NAMALWA (cell line): ENCODE results near the gene MAP2K5.

Source experiments
- DNase-seq: peaks from one replicate; pipeline ENCODE4 v3.0.0-alpha.2; 2015; ENCODE audit warnings: low spot score

Gene MAP2K5

DNA sequence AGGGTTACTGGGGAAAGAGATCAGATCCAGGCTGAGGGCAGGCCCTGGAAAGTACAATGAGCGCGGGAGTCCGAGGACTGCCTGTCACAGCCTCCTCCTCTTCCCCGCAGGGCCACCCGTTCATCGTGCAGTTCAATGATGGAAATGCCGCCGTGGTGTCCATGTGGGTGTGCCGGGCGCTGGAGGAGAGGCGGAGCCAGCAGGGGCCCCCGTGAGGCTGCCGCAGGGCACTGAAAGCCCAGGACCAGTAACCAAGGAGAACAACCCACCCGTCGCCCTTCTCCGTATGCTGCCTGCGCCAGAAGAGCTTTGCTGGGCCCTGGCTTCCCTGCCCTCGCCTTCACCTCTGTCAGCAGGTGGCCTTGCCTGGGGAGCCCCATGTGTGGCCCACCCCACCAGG lies 264.0 kb downstream of the MAP2K5 start:
- no peak for DNase-seq

DNA sequence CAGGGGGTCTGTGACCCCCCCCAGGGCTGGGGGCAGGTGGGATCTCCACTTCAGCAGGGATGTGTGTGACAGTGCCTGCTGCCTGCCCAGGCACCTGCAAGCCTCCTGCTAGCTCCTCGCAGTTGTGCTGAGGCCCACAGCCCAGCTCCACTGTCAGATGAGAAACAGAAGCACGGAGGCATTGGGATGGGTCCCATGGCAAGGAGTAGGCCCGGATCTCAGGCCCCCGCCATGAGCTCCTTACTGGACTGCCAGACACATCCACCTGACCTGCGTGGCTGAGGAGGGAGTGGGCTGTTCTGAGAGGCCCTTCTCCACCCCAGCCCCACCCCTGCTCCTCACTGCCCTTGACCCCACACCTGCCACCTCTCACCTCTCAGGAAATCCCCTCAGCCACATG lies 264.6 kb downstream of the MAP2K5 start:
- no peak for DNase-seq

DNA sequence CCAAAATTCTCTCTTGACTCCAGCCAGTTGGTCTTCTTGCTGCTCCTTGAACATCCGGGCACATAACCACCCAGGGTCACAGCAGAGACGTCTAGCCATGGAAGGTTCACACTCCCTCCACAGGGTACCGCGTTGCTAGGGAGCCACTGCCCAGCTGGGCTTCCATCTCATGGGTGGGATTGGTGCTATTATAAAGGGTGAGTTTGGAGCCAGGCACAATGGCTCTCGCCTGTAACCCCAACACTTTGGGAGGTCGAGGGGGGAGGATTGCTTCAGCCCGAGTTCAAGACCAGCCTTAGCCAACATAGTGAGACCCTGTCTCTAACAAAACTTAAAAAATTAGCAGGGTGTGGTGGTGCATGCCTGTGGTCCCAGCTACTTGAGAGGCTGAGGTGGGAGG lies 265.3 kb downstream of the MAP2K5 start:
- DNase-seq, result no peak

DNA sequence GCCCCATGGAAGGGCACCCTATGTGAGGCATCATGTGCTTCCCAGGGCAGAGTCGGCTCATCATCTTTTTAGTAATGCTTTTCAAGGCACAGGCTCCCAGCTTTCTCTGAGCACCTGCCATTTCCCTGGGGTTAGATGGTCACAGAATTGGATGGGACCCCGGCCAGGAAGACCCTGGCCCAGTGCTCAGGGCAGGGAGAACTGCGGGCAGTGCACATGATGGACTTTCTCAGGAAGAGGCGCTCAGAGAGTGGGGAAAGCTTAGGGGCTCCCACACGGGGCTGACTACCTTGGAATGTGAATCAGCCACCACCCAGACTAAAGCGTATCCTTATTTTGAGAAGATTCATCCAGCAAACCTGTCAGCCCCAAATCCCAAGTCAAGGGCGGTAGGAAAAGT lies 266.3 kb downstream of the MAP2K5 start:
- no peak for DNase-seq

DNA sequence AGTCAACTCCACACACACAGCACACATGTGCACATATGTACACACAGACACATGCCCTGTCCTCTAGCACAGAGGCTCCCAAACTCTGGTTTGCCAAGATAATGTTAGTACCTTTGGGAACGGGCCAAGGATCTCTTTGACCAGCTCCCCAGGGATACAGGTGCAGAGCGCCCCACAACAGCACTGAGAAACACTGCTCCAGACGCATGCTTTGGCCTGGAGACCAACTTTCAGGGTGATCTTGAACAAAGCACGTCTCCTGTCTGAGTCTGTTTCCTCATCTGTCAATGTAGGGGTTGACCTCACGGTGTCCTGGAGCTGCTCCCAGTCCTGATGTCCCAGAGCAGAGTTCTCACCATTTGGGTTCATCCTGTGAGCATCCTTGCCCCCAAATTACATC lies 266.9 kb downstream of the MAP2K5 start:
- no peak for DNase-seq

DNA sequence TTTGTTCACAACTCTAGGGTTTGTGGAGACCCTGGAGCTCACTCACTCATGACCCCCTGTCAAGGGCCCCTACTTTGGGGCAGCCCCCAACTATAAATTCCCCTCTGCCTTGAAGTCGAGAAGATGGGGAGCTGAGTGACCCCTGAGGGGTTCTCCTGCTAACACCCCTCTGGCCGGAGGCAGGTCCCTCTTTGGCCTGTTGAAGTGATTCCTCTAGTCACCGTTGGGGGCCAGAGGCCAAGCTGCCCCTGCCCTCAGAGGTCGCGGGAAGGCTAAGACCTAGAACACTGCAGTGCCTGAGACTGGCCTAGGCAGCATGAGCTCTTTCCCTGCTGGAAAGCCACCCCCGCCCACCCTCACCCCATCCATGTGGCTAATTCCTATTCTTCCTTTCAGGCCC lies 267.4 kb downstream of the MAP2K5 start:
- DNase-seq, result no peak

DNA sequence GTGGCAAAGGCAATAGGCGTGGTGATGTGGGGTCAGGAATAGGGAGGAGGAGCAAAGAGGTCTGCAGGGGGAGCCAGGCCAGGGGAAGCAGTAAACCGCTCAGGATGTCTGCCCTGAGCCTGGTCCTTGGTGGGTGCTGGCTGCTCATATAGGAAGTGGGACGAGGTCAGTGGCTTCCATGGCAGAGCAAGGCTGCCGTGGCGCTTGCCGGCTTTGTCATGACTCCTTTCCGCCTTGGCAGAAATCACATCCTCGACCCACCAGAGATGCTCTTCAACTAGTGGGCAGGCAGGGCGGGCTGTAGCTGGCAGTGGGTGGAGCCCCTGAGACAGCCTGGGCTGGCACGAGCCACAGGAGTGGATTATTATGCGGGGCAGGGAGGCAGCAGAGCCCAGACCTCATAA lies 269.7 kb downstream of the MAP2K5 start:
- DNase-seq, result no peak

DNA sequence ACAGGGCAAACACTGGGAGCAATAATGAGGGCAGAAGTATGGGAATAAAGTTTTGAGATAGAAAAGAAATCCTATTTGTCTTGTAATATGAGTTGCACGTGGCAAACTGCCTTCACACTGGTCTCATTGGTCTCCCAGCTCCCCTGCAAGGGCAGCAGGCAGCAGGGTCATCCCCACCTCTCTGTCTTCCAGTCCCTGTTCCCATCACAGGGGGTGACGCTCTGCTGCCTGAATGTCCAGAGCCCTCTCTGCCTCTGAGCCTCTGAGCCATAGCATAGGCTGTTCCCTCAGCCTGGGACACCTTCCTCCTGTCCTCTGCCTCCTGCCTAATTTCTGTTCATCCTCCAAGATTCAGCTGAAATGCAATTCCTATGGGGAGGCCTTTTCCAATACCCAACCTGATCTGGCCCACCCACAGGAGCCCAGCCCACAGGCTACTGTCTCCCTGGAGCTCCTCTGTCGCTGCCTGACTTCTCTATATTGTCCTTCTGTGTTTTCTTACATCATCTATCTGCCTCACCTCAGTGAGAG lies 270.7 kb downstream of the MAP2K5 start:
- no peak for DNase-seq

DNA sequence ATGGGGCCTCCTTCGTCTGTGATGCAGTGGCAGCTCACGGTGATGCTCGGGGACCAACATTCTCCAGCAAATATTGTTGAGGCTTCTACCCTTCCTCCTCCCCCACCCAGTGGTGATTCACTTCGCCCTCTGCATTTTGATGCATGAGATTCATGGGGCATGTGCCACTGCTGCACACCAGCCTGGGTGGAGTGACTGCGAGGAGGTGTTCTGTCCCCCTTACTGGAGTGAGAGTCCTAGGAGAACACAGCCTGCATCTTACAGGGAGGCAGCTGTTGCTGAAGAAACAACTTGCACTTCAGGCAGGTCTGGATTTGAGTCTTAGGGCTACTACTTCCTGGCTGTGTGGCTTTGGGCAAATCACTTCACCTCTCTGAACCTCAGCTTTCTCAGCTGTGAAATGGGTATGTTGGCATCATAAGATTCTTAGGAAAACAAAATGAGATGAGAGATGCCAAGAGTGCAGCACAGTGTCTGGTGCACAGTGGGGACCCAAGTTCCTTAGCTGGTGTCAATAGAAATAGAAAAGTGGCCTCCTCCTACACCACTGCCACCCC lies 272.6 kb downstream of the MAP2K5 start:
- no peak for DNase-seq

DNA sequence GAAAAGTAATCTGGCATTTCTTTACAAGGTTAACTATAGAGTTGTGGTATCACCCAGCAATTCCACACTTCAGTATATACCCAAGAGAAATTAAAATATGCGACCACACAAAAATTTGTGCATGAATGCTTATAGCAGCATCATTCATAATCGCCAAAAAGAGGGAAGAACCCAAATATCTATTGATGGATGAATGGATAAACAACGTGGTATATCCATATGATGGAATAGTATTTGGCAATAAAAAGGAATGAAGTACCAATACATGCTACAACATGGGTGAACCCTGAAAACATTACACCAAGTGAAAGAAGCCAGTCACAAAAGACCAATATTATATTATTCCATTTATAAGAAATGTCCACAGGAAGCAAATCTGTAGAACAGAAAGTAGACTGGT lies 274.2 kb downstream of the MAP2K5 start:
- no peak for DNase-seq

DNA sequence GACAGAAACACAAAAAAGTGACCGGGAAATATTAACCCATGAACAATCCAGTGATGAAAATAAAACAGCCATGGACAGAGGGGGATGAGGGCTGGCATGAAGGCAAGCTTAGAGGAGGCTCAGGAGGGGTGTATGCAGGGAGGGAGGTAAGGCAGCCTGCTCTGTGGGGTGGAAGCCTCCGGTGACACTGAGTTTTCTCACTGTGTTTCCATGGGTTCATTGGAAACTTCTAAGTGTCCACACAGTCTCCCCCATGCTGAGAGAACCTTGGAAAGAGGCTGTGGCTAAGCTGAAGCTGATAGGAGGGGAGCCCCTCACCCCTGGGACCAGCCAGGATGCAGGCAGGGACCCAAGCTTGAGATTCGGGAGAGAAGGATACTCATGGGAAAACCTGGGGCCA lies 276.0 kb downstream of the MAP2K5 start:
- DNase-seq, result no peak

DNA sequence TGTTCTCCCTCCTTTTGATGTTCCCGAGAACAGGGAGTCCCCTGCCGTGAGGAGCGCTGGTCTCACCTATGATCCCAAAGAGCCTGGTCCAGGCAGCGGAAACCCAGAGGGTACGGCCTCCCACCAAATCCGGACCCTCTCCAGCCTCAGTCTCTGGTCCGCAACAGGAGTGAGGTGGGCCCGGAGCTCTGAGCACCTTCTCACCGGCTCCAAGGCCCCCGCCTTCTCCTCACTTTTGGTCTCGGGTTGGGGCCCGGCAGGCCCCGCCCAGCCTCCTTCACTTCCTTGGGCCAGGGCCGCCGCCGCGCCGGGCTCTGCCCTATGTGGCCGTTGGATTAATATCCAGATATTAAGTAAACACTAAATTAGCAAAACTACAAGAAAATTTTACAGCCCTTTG lies 277.1 kb downstream of the MAP2K5 start:
- no peak for DNase-seq

DNA sequence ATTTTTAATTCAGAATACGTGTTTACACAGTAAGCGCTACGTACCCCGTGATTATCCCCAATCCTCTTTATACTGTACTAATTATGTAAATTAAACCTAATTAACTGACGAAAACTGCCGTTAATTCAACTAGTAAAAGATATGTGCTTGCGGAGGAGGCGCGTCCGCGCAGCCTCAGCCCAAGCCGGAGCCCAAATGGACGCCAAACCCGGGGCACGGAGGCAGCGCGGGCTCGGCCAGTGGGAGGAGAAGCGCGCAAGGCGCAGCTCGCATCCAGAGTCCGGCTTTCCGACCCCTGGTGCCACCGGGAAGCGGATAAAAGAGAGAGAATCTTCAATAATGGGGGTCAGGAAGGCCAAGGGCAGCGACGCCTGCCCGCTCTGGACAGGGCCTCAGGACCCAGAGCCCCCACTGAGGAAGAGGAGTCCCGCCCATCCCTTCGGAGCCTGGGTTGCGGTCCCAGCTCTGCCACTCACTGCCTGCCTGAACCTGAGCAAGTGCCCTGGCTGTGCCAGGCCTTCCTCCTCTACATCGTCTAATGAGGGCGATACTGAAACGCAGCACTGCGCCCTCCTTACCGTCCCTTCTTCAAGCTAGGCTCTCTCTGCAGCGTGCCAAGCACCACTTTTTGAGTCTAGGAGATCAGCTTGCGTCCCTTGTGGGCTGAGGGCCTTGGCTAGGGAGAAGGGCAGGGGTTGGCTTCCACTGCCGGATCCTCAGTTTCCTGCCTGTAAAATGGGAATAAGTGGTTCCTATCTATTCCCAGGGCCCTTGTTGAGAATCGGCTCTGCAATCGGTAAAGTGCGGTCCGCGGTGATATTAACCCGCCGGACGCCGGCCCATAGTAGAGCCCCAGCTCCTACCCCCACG lies 277.9 kb downstream of the MAP2K5 start:
- no peak for DNase-seq

DNA sequence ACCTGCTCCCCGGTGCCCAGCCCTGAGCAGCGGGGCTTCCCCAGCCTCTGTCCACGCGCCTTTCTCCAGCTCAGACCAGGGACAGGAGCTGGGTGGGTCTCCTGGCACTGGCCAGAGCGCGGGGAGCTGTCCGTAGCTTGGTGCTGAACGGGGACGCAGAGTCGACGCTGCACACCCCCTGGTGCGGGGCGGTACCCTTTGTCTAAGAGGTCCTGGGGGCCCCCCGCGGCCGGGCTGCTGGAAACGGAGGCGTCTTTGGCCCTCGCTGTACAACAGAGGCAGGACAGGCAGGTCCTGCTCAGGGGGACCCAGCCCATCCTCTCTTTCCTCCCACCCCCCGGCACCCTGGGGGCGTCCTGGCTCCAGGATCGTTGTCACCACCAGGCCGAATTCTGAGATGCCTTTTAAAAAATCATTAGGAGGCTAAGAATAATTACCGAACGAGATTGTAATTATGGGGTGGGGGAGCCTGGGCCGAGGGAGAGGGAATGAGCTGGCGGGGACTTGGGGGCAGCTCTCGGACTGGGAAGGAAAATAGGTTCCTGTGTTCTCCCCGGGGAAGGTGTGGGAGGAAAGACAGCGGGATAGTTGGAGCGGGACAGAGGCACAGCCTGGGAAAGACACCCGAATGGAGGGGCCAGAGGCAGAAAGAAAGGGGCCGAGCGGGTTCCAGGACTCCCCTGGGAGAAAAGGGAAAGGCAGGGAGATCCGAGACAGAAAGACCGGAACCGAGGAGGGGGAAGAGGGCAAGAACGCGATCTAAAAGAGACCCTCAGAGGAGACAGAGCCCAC lies 278.7 kb downstream of the MAP2K5 start:
- DNase-seq, result no peak

DNA sequence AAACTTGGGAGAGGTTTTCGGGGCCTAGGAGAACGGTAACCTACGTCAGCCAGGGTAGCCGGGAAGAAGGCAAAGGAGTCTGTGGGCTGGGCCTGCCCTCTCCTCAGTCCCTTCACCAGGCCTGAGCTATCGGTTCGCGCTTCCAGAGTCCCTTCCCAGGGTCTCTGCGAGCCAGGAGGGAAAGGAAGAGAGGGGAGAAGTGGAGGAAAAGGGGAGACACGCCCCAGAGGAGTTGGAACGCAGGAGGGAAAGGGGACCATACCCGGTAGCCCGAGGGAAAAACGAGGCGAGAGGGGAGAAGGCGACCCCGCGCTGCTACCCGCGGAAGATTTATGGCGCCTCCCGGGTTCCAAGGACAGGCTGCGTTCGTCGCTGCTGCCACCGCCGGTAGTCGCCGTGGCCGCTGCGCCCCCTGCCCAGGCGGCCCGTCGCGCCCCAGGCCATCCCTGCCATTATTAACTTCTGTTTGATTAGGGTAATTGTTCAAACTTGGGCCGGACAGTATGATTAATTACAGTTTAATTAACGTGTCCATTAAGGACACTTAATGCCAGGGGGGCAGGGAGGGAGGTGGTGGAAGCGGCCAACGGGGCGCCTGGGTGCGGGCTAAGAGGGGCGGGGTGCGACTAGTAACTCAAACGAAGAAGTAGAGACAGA lies 279.4 kb downstream of the MAP2K5 start:
- DNase-seq, result no peak

DNA sequence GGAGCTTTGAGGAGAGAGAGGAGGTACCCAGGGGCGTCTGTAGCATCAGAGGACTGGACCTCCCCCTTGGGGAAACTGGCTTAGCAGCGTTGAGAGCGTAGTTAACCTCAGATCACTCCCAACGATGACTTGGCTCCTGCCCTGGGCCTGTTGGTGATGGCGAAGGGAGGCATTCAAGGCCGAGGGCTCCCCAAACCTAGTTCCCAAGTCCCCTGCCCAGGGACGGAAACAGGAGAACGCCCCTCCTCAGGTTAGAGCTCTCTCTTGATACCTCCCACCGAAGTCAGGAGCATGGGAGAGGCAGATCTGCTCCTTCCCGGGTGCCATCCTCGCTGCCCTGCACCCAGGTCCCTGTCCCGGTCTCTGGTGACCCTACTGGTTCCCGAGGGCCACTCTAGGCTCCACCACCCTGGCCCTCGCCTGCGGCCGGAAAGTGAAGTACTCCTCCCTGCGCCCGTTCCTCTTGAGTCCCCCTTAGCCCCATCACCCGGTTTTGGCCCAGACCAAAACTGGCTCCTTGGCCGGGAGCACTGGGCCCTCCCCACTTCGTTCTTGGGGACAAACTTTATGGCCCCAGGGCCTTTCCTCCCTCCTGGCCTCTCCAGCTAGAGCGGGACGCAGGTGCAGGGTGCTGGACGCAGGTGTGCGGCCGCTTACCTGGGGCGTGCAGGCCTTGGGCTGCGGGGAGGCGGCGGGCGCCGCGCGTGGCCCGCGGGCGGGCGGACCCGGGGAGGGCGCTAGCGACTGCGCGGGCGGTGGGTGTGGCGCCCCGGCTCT lies 280.2 kb downstream of the MAP2K5 start:
- no peak for DNase-seq

DNA sequence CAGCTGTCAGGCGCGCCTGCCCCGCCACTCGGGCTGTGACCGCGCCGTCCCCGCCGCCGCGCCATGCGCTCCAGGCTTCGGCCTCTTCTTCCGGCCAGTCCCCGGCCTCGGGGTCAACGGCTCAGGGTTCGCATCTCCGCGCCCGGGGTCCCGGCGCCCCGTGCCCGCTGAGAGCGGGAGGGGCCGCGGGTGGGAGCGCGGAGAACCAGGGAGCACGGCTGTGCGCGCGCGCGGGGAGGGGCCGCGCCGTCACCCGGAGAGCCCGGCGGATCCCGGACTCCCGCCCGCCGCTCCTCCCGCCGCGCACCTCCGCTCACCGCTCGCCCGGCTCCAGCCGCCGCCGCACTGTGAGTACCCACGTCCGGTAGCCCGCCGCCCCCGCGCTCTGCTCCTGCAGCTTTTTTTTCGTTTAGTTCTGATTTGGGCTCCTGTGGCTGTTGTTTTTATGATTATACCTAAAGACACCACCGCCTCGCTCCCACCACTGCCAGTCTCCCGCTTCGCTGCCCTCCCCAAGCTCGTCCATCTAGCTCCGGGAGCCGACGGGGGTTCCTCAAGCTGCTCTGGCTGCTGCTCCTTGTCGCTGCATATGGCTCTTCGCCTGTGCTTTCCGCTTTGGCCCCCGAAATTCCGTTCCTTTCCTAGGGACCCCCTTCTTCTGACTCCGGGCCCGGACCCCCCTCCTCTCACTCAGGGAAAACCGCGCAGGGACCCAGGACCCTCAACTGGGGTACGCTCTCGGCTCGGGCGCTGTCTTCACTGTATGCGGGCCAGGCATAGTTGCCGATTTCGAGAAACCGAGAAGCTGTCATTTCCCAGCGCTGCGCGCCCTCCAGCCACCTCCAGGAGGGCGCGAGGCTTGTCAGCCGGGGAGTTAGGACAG lies 281.1 kb downstream of the MAP2K5 start:
- no peak for DNase-seq

DNA sequence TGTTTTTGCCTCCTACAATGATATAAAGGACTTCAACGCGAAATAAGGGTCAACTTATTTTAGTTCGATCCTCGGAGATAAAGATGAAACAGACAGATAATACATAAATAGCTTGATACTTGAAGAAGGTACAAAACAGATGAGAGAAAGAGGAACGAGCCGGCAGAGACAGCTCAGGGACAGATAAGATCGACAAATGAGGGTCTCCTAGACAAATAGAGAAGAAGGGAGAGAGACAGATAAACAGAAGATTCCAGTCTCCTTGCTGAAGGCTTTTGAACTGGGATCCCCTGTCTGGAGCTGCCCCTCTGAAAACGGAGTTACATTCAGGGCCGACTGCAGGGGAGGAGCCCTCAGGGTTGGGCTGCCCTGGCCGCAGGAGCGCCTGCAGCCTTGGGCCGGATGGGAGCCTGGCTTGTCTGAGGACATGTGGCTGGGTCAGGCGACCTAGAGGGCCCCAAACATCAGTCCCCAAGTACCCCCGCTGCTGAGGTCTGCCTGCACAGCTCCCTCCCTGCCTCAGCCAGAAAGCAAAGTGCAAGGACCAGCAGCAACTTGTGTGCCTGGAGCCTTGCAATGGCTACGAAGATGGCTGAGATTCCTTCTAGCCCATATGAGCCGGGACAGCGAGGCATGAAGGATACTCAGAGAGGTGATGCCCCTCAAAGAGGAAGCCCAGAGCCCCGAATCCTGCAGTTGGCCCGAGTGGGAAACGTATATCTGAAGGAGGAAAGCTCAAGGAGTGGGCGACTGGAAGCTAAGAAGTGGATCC lies 281.9 kb downstream of the MAP2K5 start:
- no peak for DNase-seq

DNA sequence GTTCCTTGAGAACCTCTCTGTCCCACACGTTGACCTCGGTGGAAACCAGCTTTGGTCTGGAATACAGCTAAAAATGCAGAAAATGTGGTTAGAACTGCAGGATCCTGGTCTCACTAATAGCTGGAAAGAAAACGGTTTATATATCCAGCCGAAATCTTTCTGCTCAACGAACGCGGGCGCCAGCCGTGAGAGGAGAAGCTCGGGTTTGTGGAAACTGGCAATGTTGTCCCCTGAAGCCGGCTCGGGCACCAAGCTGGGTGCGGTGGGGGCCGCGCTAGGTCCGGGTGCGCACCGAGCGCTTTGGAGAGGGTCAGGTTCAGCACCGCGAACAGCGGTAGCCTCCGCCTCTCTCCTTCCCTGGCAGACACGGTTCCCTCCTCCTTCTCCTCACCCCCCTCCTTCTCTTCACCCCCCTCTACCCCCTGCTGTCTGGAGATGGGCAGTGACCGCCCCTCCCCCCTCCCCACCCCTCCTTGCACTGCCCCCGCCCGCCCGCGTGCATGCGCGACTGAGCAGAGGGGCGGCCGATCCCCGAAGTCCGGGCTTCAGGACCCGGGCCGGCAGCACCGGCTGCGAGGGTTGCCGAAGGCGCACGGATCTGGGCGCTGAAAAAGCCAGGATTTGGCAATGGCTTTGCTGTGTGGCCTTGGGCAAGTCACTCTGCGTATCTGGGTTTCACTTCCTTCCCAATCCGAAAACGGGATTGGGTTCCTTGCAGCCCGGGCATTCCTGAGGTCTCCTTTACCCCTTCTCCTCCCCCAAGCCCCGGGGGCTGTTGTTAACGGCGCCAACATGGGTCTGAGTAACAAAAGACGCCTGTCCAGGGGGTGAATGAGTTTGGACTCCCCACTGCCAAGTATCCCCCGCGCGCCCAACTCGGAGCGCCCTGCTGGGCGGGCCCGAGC lies 282.7 kb downstream of the MAP2K5 start, which contains the start of gene SKOR1:
Gene SKOR1 (plus strand): TSS at position 534 of the 905 bp plus-strand sequence. CDS start 94 bp downstream, at position 628.
- DNase-seq, result no peak
